SK-N-MC (cell line): Measurements from ENCODE around the gene LRP5.

Source experiments
- EZH2 ChIP-seq: fragments of 200-600 bp; sonication (generic); IDR thresholded peaks from one replicate; pipeline ENCODE4 v1.6.1; 2017; ENCODE audit warnings: antibody characterized with exemption
- POLR2AphosphoS5 ChIP-seq: IDR thresholded peaks from 2 replicates; pipeline ENCODE4 v1.6.1; 2012; ENCODE audit warnings: mild to moderate bottlenecking, low read depth, low read length, borderline replicate concordance

- TF ChIP-seq EZH2 = no peak
- TF ChIP-seq POLR2AphosphoS5 = no peak
Measured at GRCh38 chr11:68279676-68280075, 32.7 kb upstream of the LRP5 start.
